Aorta (tissue), 5 donors: ENCODE results near the gene CTRL. TPM values are rescaled to one million over a fixed set of nuclear protein-coding genes. Genes with fewer than 3 reads are reported as not detected.

ENCODE experiments used
- ATAC-seq: fragments of 200-7000 bp; cut with Tn5 transposase; one replicate; pipeline ENCODE4 v1.9.1; 2022; ENCODE audit warnings: moderate library complexity; ENCODE audit not compliant: low FRiP score
- DNase-seq, 2 donors: peaks; one replicate each; pipeline ENCODE4 v3.0.0-alpha.2; 2020
- H3K27ac ChIP-seq, 2 donors: one replicate each; pipeline ENCODE4 v1.5.1; 2013; ENCODE audit warnings: low read length in 2 of 2, mild to moderate bottlenecking in 2 of 2, moderate library complexity in 2 of 2, control low read depth in 1 of 2, inconsistent platforms in 1 of 2, low read depth in 1 of 2
- H3K27me3 ChIP-seq, 2 donors: one replicate each; pipeline ENCODE4 v1.6.1; 2013; ENCODE audit warnings: control low read depth in 1 of 2, low read length in 1 of 2, mild to moderate bottlenecking in 1 of 2, moderate library complexity in 1 of 2; ENCODE audit not compliant: insufficient read depth in 2 of 2, control insufficient read depth in 1 of 2
- H3K36me3 ChIP-seq, 2 donors: one replicate each; pipeline ENCODE4 v1.6.1; 2013; ENCODE audit warnings: control low read depth in 1 of 2, low read length in 1 of 2, mild to moderate bottlenecking in 1 of 2; ENCODE audit not compliant: insufficient read depth in 2 of 2, control insufficient read depth in 1 of 2
- H3K4me1 ChIP-seq, 2 donors: one replicate each; pipeline ENCODE4 v1.6.1; 2013; ENCODE audit warnings: low read length in 2 of 2, control low read depth in 1 of 2, mild to moderate bottlenecking in 1 of 2, moderate library complexity in 1 of 2; ENCODE audit not compliant: insufficient read depth in 2 of 2, control insufficient read depth in 1 of 2
- H3K4me3 ChIP-seq, 2 donors: one replicate each; pipeline ENCODE4 v1.5.1; 2013; ENCODE audit warnings: low read length in 2 of 2, control low read depth in 1 of 2, mild to moderate bottlenecking in 1 of 2
- H3K9me3 ChIP-seq: one replicate; pipeline ENCODE4 v1.6.1; 2013; ENCODE audit warnings: mild to moderate bottlenecking, low read length; ENCODE audit not compliant: control insufficient read depth
- WGBS, 2 donors: extraction: QIAGEN DNeasy Blood & Tissue Kit; methylation state at CpG; one replicate each; pipeline ENCODE4 v1.1.7; 2013; 5-methylcytosine and 5-hydroxymethylcytosine counted together
- intact Hi-C, 2 donors: fragments of 100-400 bp; cut with DNase I; formaldehyde crosslinking; loops; one replicate each; pipeline versions ENCODE4 v1.14.2 to v1.15.0; 2022
- polyA plus RNA-seq, 2 donors: library from polyadenylated mRNA; stranded (reverse); fragments of 200-250 nt; gene quantifications; one replicate each; pipeline ENCODE4 v1.2.3, GENCODE V29; 2013
- total RNA-seq, 2 donors: library from RNA; stranded (reverse); fragmentation: NEBNext Ultra II Directional; extraction: Animal tissue kit (Norgen Biotek cat#: 25700); gene quantifications; one replicate each; pipeline ENCODE4 v1.2.1, GENCODE V29; 2021
- donor health status: healthy with polysubstance abuse.
- donor health status: Bipolar disorder and iron deficiency.
- donor health status: DM: no; HTN: no; CAD: no.
- donor health status: DM: no; HTN: no; CAD: no.
- donor health status: DM: yes; HTN: yes; CAD: no.

CTRL gene
- total and polyA plus RNA-seq, 4 donors, result 0.84 to 3.5 (median 0.90) TPM; not detected in 1

- no peaks in the 10 kb centered on the region for H3K9me3 ChIP-seq
- WGBS, 2 donors, result 71 to 72% methylated on average over 6 of the region's 6 CpGs
- H3K4me3 ChIP-seq, result no peak overlapping the region
- H3K27me3 ChIP-seq, result no peaks in the 10 kb centered on the region
- H3K4me1 ChIP-seq, result no peaks in the 10 kb centered on the region
- H3K36me3 ChIP-seq, result peaks cover 0 to 12% of the 10 kb centered on the region in 2 donors
- intact Hi-C loops, result loop anchor here in 1 of 2 donors (5.0 kb wide), 1 partner anchor 41 kb away; the partner anchor contains the start of gene THAP11
- H3K27ac ChIP-seq, result no peak overlapping the region
- ATAC-seq (no peak), DNase-seq (no peak)
These were observed 48.4 kb downstream of the CTRL start for GRCh38 chr16:67883146-67883871.

- H3K27ac ChIP-seq, result no peak overlapping the region
- intact Hi-C loops, result loop anchor here in 1 of 2 donors (5.0 kb wide), 1 partner anchor 40 kb away; the partner anchor contains the start of gene THAP11
- ATAC-seq (no peak), DNase-seq (no peak)
- peaks cover 0 to 16% of the 10 kb centered on the region in 2 donors for H3K36me3 ChIP-seq
- no peaks in the 10 kb centered on the region for H3K27me3 ChIP-seq
- no peak overlapping the region for H3K4me3 ChIP-seq
- H3K9me3 ChIP-seq, result no peaks in the 10 kb centered on the region
- WGBS, 2 donors, result 65 to 70% methylated on average over 18 of the region's 18 CpGs
- H3K4me1 ChIP-seq, result no peaks in the 10 kb centered on the region
These were observed 49.1 kb downstream of the CTRL start for GRCh38 chr16:67882374-67883145.

GRCh38 chr16:67881621-67882161, 50.0 kb downstream of the CTRL start:
- Histone ChIP-seq H3K4me1 (no peaks in the 10 kb centered on the region), H3K36me3 (peaks cover 0 to 18% of the 10 kb centered on the region in 2 donors), H3K9me3 (no peaks in the 10 kb centered on the region), H3K27ac (no peak overlapping the region), H3K4me3 (no peak overlapping the region), H3K27me3 (no peaks in the 10 kb centered on the region)
- ATAC-seq (no peak), DNase-seq (no peak)
- intact Hi-C loops, result loop anchor here in 1 of 2 donors (5.0 kb wide), 1 partner anchor 39 kb away; the partner anchor contains the start of gene THAP11
- 88 to 89% methylated on average over 21 of the region's 21 CpGs for WGBS, 2 donors

- Histone ChIP-seq H3K27me3 (no peaks in the 10 kb centered on the region), H3K27ac (no peak overlapping the region), H3K4me1 (no peaks in the 10 kb centered on the region), H3K4me3 (no peak overlapping the region), H3K9me3 (no peaks in the 10 kb centered on the region), H3K36me3 (peaks cover 0 to 18% of the 10 kb centered on the region in 2 donors)
- WGBS, 2 donors, result 89 to 93% methylated on average over 13 of the region's 13 CpGs
- DNase-seq (no peak), ATAC-seq (no peak)
- intact Hi-C loops, result loop anchor here in 1 of 2 donors (5.0 kb wide), 1 partner anchor 38 kb away; the partner anchor contains the start of gene THAP11
These were observed 51.1 kb downstream of the CTRL start for GRCh38 chr16:67880584-67880983.

- Histone ChIP-seq H3K27ac (no peak overlapping the region), H3K36me3 (peaks cover 0 to 18% of the 10 kb centered on the region in 2 donors), H3K4me3 (no peak overlapping the region), H3K9me3 (no peaks in the 10 kb centered on the region), H3K4me1 (no peaks in the 10 kb centered on the region), H3K27me3 (no peaks in the 10 kb centered on the region)
- ATAC-seq (no peak), DNase-seq (no peak)
- WGBS, 2 donors, result 89 to 90% methylated on average over 5 of the region's 5 CpGs
- intact Hi-C loops, result loop anchor here in 1 of 2 donors (5.0 kb wide), 1 partner anchor 38 kb away; the partner anchor contains the start of gene THAP11
These were observed 51.7 kb downstream of the CTRL start for GRCh38 chr16:67879936-67880335.

Other genes starting within 250 kb of the CTRL start
- gene GFOD2, start 212.5 kb downstream of the CTRL start, total RNA-seq, result 10 to 100 TPM; 18.7 to 27.3 TPM
- 1 to 10 TPM; 7.4 to 8.5 TPM for gene GFOD2, start 212.5 kb downstream of the CTRL start, polyA plus RNA-seq
- 10 to 100 TPM; 17.7 to 21.6 TPM for gene RANBP10, start 125.3 kb downstream of the CTRL start, total RNA-seq
- gene RANBP10, start 125.3 kb downstream of the CTRL start, polyA plus RNA-seq, result 10 to 100 TPM in 1 of 2 donors, 1 to 10 TPM in 1; 5.5 to 11.9 TPM
- 1 to 10 TPM in 1 of 2 donors, under 1 TPM in 1; 0.84 to 1.1 TPM for gene TSNAXIP1, start 125.0 kb downstream of the CTRL start, total RNA-seq
- 1 to 10 TPM in 1 of 2 donors, not detected in 1; 7.3 TPM for gene TSNAXIP1, start 125.0 kb downstream of the CTRL start, polyA plus RNA-seq
- gene THAP11, start 89.5 kb downstream of the CTRL start, total RNA-seq, result 10 to 100 TPM; 21.5 to 24.7 TPM
- gene THAP11, start 89.5 kb downstream of the CTRL start, polyA plus RNA-seq, result 10 to 100 TPM; 18.0 to 18.6 TPM
- gene NUTF2, start 84.9 kb downstream of the CTRL start, total RNA-seq, result 10 to 100 TPM; 80.7 to 88.2 TPM
- gene NUTF2, start 84.9 kb downstream of the CTRL start, polyA plus RNA-seq, result 100 to 1,000 TPM in 1 of 2 donors, 10 to 100 TPM in 1; 95.4 to 130 TPM
- gene CENPT, start 84.2 kb downstream of the CTRL start, total RNA-seq, result 10 to 100 TPM; 39.8 to 57.9 TPM
- 100 to 1,000 TPM in 1 of 2 donors, 10 to 100 TPM in 1; 28.3 to 168 TPM for gene CENPT, start 84.2 kb downstream of the CTRL start, polyA plus RNA-seq
- 10 to 100 TPM; 46.9 to 53.2 TPM for gene EDC4, start 58.8 kb downstream of the CTRL start, total RNA-seq
- gene EDC4, start 58.8 kb downstream of the CTRL start, polyA plus RNA-seq, result 10 to 100 TPM; 14.4 to 66.4 TPM
- 1 to 10 TPM in 1 of 2 donors, not detected in 1; 2.1 TPM for gene NRN1L, start 47.0 kb downstream of the CTRL start, total RNA-seq
- 1 to 10 TPM; 1.5 to 3.2 TPM for gene NRN1L, start 47.0 kb downstream of the CTRL start, polyA plus RNA-seq
- gene PSKH1, start 38.6 kb downstream of the CTRL start, total RNA-seq, result 10 to 100 TPM; 29.6 to 30.4 TPM
- gene PSKH1, start 38.6 kb downstream of the CTRL start, polyA plus RNA-seq, result 10 to 100 TPM; 15.2 to 16.2 TPM
- gene PSMB10, start 5.0 kb upstream of the CTRL start, total RNA-seq, result 10 to 100 TPM; 27.7 to 39.1 TPM
- gene PSMB10, start 5.0 kb upstream of the CTRL start, polyA plus RNA-seq, result 10 to 100 TPM; 52.3 to 84.3 TPM
- 10 to 100 TPM; 43.9 to 47.8 TPM for gene LCAT, start 12.3 kb upstream of the CTRL start, total RNA-seq
- gene LCAT, start 12.3 kb upstream of the CTRL start, polyA plus RNA-seq, result 100 to 1,000 TPM in 1 of 2 donors, 10 to 100 TPM in 1; 10.6 to 178 TPM
- gene SLC12A4, start 36.8 kb upstream of the CTRL start, total RNA-seq, result 100 to 1,000 TPM; 125 to 139 TPM
- gene SLC12A4, start 36.8 kb upstream of the CTRL start, polyA plus RNA-seq, result 10 to 100 TPM; 15.8 to 87.0 TPM
- not detected for gene DPEP3, start 48.6 kb upstream of the CTRL start, total RNA-seq
- not detected for gene DPEP3, start 48.6 kb upstream of the CTRL start, polyA plus RNA-seq
- 10 to 100 TPM in 1 of 2 donors, 1 to 10 TPM in 1; 1.7 to 10.4 TPM for gene DPEP2, start 67.6 kb upstream of the CTRL start, total RNA-seq
- gene DPEP2, start 67.6 kb upstream of the CTRL start, polyA plus RNA-seq, result 1 to 10 TPM; 1.0 to 2.1 TPM
- gene DPEP2NB, start 84.0 kb upstream of the CTRL start, total RNA-seq, result not detected
- not detected for gene DPEP2NB, start 84.0 kb upstream of the CTRL start, polyA plus RNA-seq
- gene DDX28, start 91.4 kb upstream of the CTRL start, total RNA-seq, result 1 to 10 TPM; 4.3 to 5.3 TPM
- 1 to 10 TPM; 3.6 to 4.8 TPM for gene DDX28, start 91.4 kb upstream of the CTRL start, polyA plus RNA-seq
- 10 to 100 TPM in 1 of 2 donors, 1 to 10 TPM in 1; 5.4 to 13.1 TPM for gene DUS2, start 91.4 kb upstream of the CTRL start, total RNA-seq
- 1 to 10 TPM; 3.0 to 8.9 TPM for gene DUS2, start 91.4 kb upstream of the CTRL start, polyA plus RNA-seq
- 10 to 100 TPM; 38.1 to 48.4 TPM for gene NFATC3, start 153.5 kb upstream of the CTRL start, total RNA-seq
- 10 to 100 TPM; 10.3 to 10.4 TPM for gene NFATC3, start 153.5 kb upstream of the CTRL start, polyA plus RNA-seq